ENCODE measurements around the gene EIF4G3. TPM values are rescaled to one million over a fixed set of nuclear protein-coding genes. Genes with fewer than 3 reads are reported as not detected.

EIF4G3 gene
- total RNA-seq, 3 donors from 2014 or later (not counting 1 experiment from before 2014, with no cell fraction given), result 105 to 107 (median 107) TPM

DNA sequence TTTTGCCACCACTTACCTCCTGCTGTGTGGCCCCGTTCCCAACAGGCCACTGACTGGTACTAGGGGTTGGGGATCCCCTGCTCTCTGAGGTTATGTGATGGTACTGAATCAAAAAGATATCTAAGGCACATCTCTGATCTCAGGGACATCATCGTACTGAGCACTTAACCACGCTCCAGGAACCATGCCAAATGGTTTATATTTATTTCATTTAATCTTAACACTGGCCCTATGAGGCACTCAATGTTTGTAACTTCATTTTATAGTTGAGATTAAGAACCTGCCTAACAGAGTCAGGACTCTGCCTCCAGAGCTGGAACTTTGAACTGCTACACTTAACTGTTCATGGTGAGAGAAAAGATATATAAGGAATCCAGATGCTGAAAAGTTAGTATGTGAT, 291.6 kb downstream of the EIF4G3 start:
- Histone ChIP-seq H3K4me1 (ENCODE audit: control insufficient read depth, insufficient read depth, low read length) (no peaks in the 10 kb centered on the region), H3K27me3 (ENCODE audit: control insufficient read depth, insufficient read depth, low read length) (no peaks in the 10 kb centered on the region), H3K4me3 (ENCODE audit: low read length) (no peak overlapping the region), H3K9me3 (ENCODE audit: control insufficient read depth, insufficient read depth, low read length) (no peaks in the 10 kb centered on the region), H3K27ac (ENCODE audit: low read length) (no peak overlapping the region), H3K36me3 (ENCODE audit: control insufficient read depth, insufficient read depth, low read length) (peaks cover 12% of the 10 kb centered on the region)
- intact Hi-C loops (cut with micrococcal nuclease), result no loop called here
- ATAC-seq (no peak), DNase-seq (no peak)
- TF ChIP-seq, protein P1, sequence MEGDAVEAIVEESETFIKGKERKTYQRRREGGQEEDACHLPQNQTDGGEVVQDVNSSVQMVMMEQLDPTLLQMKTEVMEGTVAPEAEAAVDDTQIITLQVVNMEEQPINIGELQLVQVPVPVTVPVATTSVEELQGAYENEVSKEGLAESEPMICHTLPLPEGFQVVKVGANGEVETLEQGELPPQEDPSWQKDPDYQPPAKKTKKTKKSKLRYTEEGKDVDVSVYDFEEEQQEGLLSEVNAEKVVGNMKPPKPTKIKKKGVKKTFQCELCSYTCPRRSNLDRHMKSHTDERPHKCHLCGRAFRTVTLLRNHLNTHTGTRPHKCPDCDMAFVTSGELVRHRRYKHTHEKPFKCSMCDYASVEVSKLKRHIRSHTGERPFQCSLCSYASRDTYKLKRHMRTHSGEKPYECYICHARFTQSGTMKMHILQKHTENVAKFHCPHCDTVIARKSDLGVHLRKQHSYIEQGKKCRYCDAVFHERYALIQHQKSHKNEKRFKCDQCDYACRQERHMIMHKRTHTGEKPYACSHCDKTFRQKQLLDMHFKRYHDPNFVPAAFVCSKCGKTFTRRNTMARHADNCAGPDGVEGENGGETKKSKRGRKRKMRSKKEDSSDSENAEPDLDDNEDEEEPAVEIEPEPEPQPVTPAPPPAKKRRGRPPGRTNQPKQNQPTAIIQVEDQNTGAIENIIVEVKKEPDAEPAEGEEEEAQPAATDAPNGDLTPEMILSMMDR (IDR thresholded peaks at IDR 0.05), result no peak
- Mint-ChIP-seq H3K27me3 (ENCODE audit: low read depth in 2 of 2) (no peaks in the 10 kb centered on the region), H3K36me3 (no peaks in the 10 kb centered on the region), H3K4me1 (no peaks in the 10 kb centered on the region), H3K4me3 (no peak overlapping the region), H3K9me3 (no peaks in the 10 kb centered on the region), H3K27ac (no peak overlapping the region)
- 100% methylated on average over 2 of the region's 3 CpGs for WGBS (ENCODE audit: insufficient coverage)

DNA sequence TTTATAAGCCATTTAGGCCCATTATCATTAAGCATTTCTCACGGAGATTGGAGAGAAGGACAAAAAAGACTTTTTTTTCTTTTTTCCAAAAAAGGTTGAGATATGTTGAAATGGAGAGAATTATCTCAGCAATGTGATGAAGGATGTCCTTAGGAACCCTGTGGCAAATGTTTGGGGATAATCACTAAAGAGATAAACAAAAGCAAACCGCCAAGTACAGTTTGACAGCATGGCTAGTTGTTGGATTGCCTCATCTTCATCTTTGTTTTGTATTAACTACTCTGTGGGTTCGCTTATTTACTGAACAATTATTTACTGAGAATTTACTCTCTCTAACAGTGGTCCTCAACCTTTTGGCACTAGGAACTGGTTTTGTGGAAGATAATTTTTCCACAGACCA, 292.2 kb downstream of the EIF4G3 start:
- ATAC-seq (no peak), DNase-seq (no peak)
- TF ChIP-seq, protein P1 (IDR thresholded peaks at IDR 0.05), result no peak
- no peak overlapping the region for H3K27ac ChIP-seq (ENCODE audit: low read length)
- Mint-ChIP-seq H3K27me3 (ENCODE audit: low read depth in 2 of 2) (no peaks in the 10 kb centered on the region), H3K9me3 (no peaks in the 10 kb centered on the region), H3K4me1 (no peaks in the 10 kb centered on the region), H3K4me3 (no peak overlapping the region), H3K36me3 (no peaks in the 10 kb centered on the region), H3K27ac (no peak overlapping the region)
- H3K9me3 ChIP-seq (ENCODE audit: control insufficient read depth, insufficient read depth, low read length), result no peaks in the 10 kb centered on the region
- H3K36me3 ChIP-seq (ENCODE audit: control insufficient read depth, insufficient read depth, low read length), result peaks cover 13% of the 10 kb centered on the region
- H3K4me1 ChIP-seq (ENCODE audit: control insufficient read depth, insufficient read depth, low read length), result no peaks in the 10 kb centered on the region
- intact Hi-C loops (cut with micrococcal nuclease), result no loop called here
- no peak overlapping the region for H3K4me3 ChIP-seq (ENCODE audit: low read length)
- H3K27me3 ChIP-seq (ENCODE audit: control insufficient read depth, insufficient read depth, low read length), result no peaks in the 10 kb centered on the region
- WGBS (ENCODE audit: insufficient coverage), result 100% methylated on average over 1 of the region's 3 CpGs

DNA sequence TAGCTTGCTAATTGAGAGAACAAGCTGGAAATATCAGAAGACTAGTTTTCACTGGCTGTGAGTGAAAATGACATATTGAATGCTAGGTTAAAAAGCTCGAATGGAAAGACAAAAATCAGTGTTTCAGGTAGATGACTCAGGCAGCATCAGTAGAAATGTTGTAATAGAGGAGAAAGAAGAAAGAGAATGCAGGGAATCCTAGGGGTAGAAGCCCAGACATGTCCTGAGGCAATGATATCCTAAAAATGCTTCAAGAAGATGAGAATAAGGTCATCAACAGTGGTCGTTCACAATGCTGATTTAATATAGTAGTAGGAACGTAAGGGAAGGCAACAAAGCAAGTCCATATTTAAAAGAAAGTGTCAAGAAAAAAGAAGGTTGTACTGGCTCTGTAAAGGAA, 292.9 kb downstream of the EIF4G3 start:
- Histone ChIP-seq H3K4me3 (ENCODE audit: low read length) (no peak overlapping the region), H3K27me3 (ENCODE audit: control insufficient read depth, insufficient read depth, low read length) (no peaks in the 10 kb centered on the region), H3K9me3 (ENCODE audit: control insufficient read depth, insufficient read depth, low read length) (no peaks in the 10 kb centered on the region), H3K27ac (ENCODE audit: low read length) (no peak overlapping the region), H3K36me3 (ENCODE audit: control insufficient read depth, insufficient read depth, low read length) (peaks cover 19% of the 10 kb centered on the region), H3K4me1 (ENCODE audit: control insufficient read depth, insufficient read depth, low read length) (no peaks in the 10 kb centered on the region)
- TF ChIP-seq, protein P1 (IDR thresholded peaks at IDR 0.05), result no peak
- H3K4me3 Mint-ChIP-seq, result no peak overlapping the region
- ATAC-seq, result no peak
- H3K9me3 Mint-ChIP-seq, result no peaks in the 10 kb centered on the region
- WGBS (ENCODE audit: insufficient coverage), result 98% methylated on average over 3 of the region's 3 CpGs
- H3K27ac Mint-ChIP-seq, result no peak overlapping the region
- H3K27me3 Mint-ChIP-seq (ENCODE audit: low read depth in 2 of 2), result no peaks in the 10 kb centered on the region
- no peaks in the 10 kb centered on the region for H3K36me3 Mint-ChIP-seq
- H3K4me1 Mint-ChIP-seq, result no peaks in the 10 kb centered on the region
- no peak for DNase-seq
- intact Hi-C loops (cut with micrococcal nuclease), result no loop called here

DNA sequence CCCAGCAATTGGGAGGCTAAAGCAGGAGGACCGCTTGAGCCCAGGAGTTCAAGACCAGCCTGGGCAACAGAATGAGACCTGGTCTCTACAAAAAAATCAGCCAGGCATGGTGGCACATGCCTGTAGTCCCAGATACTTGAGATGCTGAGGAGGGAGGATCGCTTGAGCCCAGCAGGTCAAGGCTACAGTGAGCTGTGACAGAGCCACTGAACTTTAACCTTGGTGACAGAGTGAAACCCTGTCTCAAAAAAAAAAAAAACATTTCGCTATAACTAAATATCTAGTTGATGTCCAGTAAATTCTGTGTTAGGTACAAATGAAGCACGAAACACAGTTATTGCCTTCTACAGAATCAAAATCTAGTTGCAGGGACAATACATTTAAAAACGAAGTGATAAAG, 293.9 kb downstream of the EIF4G3 start:
- Mint-ChIP-seq H3K4me3 (no peak overlapping the region), H3K36me3 (peaks cover 9% of the 10 kb centered on the region), H3K27me3 (ENCODE audit: low read depth in 2 of 2) (no peaks in the 10 kb centered on the region), H3K27ac (no peak overlapping the region), H3K4me1 (no peaks in the 10 kb centered on the region), H3K9me3 (no peaks in the 10 kb centered on the region)
- H3K27ac ChIP-seq (ENCODE audit: low read length), result no peak overlapping the region
- no peak overlapping the region for H3K4me3 ChIP-seq (ENCODE audit: low read length)
- 99% methylated on average over 3 of the region's 5 CpGs for WGBS (ENCODE audit: insufficient coverage)
- TF ChIP-seq, protein P1 (IDR thresholded peaks at IDR 0.05), result no peak
- intact Hi-C loops (cut with micrococcal nuclease), result no loop called here
- no peaks in the 10 kb centered on the region for H3K4me1 ChIP-seq (ENCODE audit: control insufficient read depth, insufficient read depth, low read length)
- H3K9me3 ChIP-seq (ENCODE audit: control insufficient read depth, insufficient read depth, low read length), result no peaks in the 10 kb centered on the region
- DNase-seq (no peak), ATAC-seq (no peak)
- no peaks in the 10 kb centered on the region for H3K27me3 ChIP-seq (ENCODE audit: control insufficient read depth, insufficient read depth, low read length)
- peaks cover 25% of the 10 kb centered on the region for H3K36me3 ChIP-seq (ENCODE audit: control insufficient read depth, insufficient read depth, low read length)

All from natural killer cell (primary cell).